Measurements from ENCODE around the gene LRRC14B.
A peak's percentile ranks its signal among the peaks of the same experiment; 100 is the strongest.

The LRRC14B gene

GRCh38 chr5:145585-146323 is 45.5 kb upstream of the LRRC14B start:
- in situ Hi-C loops (cut with HindIII; ENCODE audit: low pct_ligation_motif_present, low sequenced_read_pairs), result no loop called here
- H3K27me3 ChIP-seq (replicated peaks), result no peaks in the 10 kb centered on the region
- TF ChIP-seq CTCF (IDR thresholded peaks at IDR 0.05; ENCODE audit: low read depth, low read length, missing control alignments), result no peak
- no peak overlapping the region for H3K27ac ChIP-seq
- H3K36me3 ChIP-seq (replicated peaks), result no peaks in the 10 kb centered on the region
- no peak overlapping the region for H3K4me3 ChIP-seq (ENCODE audit: low read depth, low read length)
- DNase-seq, result no peak

- H3K27ac ChIP-seq, result no peak overlapping the region
- H3K4me3 ChIP-seq (ENCODE audit: low read depth, low read length), result no peak overlapping the region
- in situ Hi-C loops (cut with HindIII; ENCODE audit: low pct_ligation_motif_present, low sequenced_read_pairs), result no loop called here
- no peak for TF ChIP-seq CTCF (IDR thresholded peaks at IDR 0.05; ENCODE audit: low read depth, low read length, missing control alignments)
- no peak for DNase-seq
- no peaks in the 10 kb centered on the region for H3K36me3 ChIP-seq (replicated peaks)
- no peaks in the 10 kb centered on the region for H3K27me3 ChIP-seq (replicated peaks)
Observed at GRCh38 chr5:147751-148150, 43.5 kb upstream of the LRRC14B start.

- no peak for DNase-seq
- H3K36me3 ChIP-seq (replicated peaks), result no peaks in the 10 kb centered on the region
- TF ChIP-seq CTCF (IDR thresholded peaks at IDR 0.05; ENCODE audit: low read depth, low read length, missing control alignments), result no peak
- no peaks in the 10 kb centered on the region for H3K27me3 ChIP-seq (replicated peaks)
- H3K27ac ChIP-seq, result peak overlapping the region; percentile 29
- H3K4me3 ChIP-seq (ENCODE audit: low read depth, low read length), result no peak overlapping the region
- in situ Hi-C loops (cut with HindIII; ENCODE audit: low pct_ligation_motif_present, low sequenced_read_pairs), result no loop called here
Observed at GRCh38 chr5:149745-150485, 41.4 kb upstream of the LRRC14B start.

- Histone ChIP-seq H3K4me3 (ENCODE audit: low read depth, low read length) (no peak overlapping the region), H3K27me3 (replicated peaks) (no peaks in the 10 kb centered on the region), H3K27ac (no peak overlapping the region), H3K36me3 (replicated peaks) (no peaks in the 10 kb centered on the region)
- no peak for DNase-seq
- in situ Hi-C loops (cut with HindIII; ENCODE audit: low pct_ligation_motif_present, low sequenced_read_pairs), result no loop called here
- TF ChIP-seq CTCF (IDR thresholded peaks at IDR 0.05; ENCODE audit: low read depth, low read length, missing control alignments), result no peak
Observed at GRCh38 chr5:150746-151145, 40.5 kb upstream of the LRRC14B start.

GRCh38 chr5:152077-152476 is 39.2 kb upstream of the LRRC14B start:
- in situ Hi-C loops (cut with HindIII; ENCODE audit: low pct_ligation_motif_present, low sequenced_read_pairs), result no loop called here
- Histone ChIP-seq H3K4me3 (ENCODE audit: low read depth, low read length) (no peak overlapping the region), H3K27ac (no peak overlapping the region), H3K36me3 (replicated peaks) (no peaks in the 10 kb centered on the region), H3K27me3 (replicated peaks) (no peaks in the 10 kb centered on the region)
- TF ChIP-seq CTCF (IDR thresholded peaks at IDR 0.05; ENCODE audit: low read depth, low read length, missing control alignments), result no peak
- DNase-seq, result no peak
